HG03575 (cell line): Measurements from ENCODE around the gene MAP2K1.
"Not testable (repeated sequence)": the region's sequence is repeated elsewhere in the genome, so short reads cannot be mapped to it uniquely, and the experiment has no call there.

Source experiments
- ATAC-seq: cut with Tn5 transposase; IDR thresholded peaks from one replicate; pipeline ENCODE4 v1.9.1; 2021; ENCODE audit not compliant: unreplicated experiment, insufficient number of reproducible peaks, low FRiP score; ENCODE audit errors: extremely low read depth

MAP2K1 gene

DNA sequence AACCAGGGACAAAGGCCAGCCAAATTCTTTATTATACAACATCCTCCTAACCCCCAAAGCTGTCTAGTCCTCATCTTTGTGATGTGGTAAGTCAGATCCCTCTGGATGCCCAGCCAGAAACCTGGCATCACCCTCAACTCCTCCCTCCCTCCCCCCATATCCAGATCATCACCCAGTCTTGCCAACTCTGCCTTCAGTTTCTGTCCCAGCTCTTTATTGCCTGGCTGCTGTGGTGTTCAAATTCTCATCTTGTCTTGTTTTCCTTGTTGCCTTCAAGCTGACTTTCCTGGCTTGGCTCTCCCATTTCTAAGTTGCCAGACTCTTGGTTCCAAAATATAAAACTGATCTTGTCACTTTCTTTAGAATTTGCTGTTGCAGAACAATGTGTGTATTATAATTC lies 28.6 kb downstream of the MAP2K1 start:
- no peak for ATAC-seq

DNA sequence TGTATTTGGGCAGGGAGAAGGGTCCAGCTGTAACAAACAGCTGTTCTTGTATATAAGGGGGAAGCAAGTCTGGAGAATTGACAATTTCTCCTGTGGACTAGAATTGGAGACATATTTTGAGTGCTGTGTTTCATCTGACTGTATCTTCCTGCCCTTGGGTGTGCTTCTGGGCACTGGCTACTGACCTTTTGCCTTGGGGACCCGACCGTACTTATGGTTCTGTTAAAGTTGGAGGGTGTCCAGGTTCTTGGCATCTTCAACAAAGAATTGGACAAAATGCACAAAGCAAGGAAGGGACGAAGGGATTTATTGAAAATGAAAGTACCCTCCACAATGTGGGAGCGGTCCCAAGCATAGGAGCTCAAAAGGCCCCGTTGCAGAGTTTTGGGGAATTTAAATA lies 31.0 kb downstream of the MAP2K1 start:
- ATAC-seq, result no peak

DNA sequence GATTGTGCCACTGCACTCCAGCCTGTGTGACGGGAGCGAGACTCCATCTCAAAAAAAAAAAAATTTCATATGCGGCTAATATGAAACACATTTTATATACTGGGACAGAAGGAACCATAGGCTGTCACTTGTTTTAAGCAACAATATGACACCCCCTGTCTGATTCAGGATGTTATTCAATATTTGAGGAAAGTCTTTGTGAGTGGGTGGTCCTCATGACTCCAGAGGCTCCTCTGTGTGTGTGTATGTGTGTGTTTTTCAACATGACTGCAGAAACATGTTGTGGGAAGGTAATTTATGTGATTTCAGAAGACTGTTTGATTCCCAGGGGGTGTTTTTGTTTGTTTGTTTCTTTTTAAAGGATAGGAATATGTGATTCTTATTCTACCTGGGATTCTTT lies 32.8 kb downstream of the MAP2K1 start:
- ATAC-seq, result no peak

DNA sequence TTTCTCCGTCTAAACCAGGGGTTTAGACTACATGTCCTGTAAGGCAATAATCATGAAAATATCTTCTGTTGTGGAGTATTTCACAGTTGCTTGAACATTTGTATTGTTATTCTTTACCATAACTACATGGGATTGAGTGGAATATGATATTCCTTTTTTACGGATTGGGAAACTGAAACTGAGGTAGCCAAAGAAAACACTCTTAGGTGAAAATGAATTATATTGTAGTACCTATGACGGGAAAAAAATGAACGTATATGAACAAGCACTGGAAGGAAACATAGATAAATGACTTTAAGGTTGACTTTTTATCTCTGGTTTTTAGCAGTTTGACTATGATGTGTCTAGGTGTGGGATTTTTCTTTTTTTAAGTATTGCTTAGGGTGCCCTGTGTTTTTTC lies 35.6 kb downstream of the MAP2K1 start:
- no peak for ATAC-seq

DNA sequence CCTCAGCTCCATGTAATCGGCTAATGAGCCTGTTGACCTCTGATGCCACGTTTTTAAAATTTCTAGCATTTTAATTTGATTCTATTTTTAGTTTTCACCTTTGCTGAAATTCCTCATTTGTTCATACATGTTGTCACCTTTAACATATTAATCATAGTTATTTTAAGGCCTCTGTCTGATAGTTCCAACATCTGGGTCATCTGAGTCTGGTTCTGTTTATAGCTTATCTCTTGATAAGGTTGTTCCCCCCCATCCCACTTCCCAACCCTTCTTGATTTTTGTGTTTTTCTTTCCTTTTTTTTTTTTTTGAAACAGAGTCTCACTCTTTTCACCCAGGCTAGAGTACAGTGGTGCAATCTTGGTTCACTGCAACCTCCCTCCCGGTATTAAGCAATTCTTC lies 36.4 kb downstream of the MAP2K1 start:
- ATAC-seq, result no peak

DNA sequence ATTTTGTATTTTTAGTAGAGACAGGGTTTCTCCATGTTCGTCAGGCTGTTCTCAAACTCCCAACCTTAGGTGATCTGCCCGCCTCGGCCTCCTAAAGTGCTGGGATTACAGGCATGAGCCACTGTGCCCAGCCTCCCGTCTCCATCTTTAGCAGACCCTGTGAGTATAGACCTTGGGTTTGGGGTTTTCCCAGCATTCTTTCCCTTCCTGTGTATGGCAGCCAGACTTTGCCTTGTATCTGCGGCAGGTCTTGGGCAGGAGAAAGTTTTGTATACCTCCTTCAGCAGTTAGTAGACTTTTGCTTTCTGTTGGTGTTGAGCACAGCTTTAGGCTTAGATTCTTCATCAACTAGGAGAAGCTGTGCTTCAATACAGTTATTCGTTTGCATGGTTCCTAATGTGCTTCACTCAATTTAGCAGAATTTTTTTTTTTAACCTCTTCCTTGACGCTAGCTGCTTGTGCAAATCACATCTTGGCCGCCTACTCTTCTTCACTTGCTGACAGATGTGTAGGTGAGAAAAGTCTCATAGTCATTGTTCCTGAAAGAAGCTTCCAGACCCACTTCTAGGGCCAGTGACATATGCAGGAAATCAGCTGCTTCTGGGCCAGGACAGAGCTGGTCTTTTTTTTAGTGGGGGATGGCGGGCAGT lies 38.4 kb downstream of the MAP2K1 start:
- ATAC-seq, result no peak

DNA sequence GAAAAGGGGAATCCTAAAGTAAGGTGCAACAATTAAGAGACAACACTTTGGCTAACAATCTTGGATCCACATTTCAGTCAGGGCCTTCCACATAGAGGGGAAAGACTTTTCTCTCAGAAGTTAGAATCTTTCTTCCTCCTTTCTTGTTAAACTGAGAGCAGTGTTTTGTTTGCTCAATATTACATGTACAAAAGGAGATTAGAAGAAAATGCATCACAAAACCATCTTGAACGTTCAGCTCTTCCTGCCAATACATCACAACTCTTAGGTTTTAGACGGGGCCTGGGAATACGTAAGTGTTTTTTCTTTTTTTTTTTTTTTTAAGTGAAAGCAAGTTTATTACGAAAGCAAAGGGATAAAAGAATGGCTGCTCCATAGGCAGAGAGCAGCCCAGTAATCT lies 39.1 kb downstream of the MAP2K1 start:
- ATAC-seq, result no peak

DNA sequence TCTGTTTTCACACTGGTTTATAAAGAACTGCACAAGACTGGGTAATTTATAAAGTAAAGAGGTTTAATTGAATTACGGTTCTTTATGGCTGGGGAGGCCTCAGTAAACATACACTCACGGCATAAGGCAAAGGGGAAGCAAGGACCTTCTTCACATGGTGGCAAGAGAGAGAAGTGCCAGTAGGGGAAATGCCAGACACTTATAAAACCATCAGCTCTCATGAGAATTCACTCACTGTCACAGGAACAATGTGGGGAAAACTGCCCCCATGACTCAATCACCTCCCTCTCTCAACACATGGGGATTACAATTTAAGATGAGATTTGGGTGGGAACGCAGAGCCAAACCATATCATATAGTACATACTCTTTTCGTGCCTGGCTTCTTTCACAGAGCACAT lies 42.4 kb downstream of the MAP2K1 start:
- ATAC-seq, result no peak

DNA sequence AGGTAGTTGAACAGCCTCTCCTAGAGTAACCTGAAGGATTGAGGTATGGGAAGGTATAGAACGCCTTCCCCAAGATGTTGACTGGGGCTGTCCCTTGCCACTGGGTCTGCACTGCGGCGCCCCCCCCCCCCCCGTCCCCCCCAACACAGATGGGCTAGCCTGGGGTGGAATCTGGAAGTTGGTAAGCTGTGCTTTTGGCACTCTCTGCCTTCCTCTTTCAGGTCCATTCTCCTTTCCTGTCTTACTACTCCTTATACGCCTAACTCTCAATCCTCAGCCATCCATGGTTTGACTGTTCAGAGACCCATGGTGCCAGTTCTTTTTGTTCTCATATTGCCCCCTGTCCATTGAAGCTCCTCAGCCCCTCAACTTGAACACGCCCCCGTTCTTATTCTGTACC lies 42.8 kb downstream of the MAP2K1 start:
- no peak for ATAC-seq

DNA sequence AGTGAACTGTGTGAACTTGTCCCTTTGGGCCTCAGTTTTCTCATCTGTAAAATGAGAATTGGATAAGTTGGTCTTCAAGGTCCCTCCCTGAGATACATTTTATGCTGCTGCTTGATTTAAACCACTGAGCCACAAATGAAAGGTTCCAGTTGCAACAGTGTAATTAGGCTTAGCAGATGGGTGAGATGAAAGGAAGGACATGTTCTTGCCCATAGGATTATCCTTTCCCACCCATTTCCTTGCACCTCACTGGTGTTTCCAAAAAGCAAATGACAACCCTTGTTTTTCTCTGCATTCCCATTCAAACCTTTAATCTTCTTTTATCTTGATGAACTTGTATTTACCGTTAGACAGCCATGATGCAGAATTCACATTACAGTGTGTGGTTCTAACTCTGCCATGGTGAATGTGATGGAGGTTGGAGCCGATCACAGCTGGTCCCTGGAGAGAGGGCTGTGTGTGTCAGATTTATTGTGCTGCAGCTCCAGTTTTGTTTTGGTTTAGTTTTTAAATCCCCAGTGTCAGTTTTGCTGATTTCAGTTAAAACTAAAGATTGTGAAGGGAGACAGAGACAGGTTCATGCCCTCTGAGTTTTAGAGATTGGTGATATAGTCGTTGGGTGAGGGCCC lies 44.0 kb downstream of the MAP2K1 start:
- no peak for ATAC-seq

DNA sequence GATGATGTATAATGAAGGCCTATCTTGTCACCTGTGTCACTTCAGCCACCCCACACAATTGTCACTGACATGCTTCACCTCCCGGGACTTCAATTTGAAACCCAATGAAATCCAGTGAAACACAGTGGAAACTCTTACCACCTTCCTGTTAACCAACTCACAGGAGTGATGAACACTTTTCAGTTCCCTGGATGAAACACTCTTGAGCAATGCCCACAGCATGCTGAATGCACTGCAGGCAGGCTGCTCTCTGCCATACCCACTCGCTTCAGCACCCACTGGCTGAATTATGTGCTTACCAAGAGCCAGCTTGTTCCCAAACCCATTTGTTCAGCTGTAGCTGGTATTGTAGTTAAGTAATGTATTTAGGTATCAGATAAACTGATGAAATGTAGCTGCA lies 47.0 kb downstream of the MAP2K1 start:
- no peak for ATAC-seq

DNA sequence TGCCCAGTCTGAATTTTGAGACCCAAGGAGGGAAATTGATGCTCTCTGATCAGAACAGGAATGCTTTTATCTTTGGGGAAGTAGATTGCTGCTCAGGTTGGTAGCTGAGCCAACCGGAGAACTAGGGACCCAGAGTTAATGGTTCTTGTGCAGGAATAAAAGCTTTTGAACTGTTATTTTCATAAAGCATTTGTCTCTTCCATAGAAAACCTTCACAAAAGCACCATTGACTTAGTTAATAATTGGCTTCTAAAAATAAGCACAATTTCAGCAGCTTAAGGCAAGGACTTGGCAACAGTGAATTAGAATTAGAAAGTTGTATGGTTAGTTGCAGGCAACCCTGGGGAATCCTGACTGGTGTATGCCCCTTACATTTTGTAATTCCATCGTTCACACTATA lies 53.8 kb downstream of the MAP2K1 start:
- no peak for ATAC-seq

DNA sequence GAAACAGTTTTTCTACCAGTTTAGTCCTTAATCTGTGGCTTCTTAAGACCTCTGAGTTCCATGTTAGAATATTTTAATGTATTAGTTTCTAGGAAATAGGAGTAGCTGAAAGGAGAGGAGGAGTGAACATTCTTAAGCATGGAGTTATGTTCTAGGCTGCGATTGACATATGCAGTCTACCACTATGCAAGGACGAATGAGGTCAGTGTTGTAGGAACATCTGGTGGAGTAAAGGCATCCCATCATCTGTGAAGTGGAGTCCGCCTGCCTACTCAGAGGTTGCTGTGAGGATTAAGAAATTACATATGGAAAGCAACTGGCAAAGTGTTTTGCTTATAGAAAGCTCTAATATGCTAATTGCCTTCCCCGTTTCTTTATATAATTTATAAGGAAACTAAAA lies 65.7 kb downstream of the MAP2K1 start:
- no peak for ATAC-seq

DNA sequence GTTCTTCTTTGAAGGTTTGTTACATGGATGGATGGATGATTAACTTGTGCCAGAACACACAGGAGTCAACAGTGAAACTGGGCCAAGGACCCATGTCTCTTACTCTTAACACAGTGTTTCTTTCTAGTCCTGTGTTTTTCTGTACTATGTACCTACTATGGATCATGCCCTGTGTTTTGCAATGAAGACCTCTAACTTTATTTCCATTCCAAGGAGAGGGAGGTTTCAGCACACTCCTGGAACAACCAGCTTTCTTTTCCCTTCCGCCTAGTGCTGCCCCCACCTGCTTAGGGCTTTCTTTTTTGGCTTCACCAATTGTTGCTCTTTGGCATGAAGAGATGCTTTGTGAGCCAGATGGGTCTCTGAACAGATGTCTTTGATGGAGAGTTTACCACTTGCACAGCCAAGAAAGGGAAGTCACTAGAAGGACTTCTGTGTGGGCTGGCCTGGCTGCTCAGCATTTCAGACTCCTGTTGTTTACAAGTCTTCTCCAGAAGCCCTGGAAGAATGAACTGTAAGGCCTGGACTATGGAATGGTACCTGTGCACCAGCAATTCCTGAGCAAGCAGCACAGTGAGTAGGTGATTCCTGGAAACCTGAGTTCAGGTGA lies 66.4 kb downstream of the MAP2K1 start:
- ATAC-seq, result no peak

DNA sequence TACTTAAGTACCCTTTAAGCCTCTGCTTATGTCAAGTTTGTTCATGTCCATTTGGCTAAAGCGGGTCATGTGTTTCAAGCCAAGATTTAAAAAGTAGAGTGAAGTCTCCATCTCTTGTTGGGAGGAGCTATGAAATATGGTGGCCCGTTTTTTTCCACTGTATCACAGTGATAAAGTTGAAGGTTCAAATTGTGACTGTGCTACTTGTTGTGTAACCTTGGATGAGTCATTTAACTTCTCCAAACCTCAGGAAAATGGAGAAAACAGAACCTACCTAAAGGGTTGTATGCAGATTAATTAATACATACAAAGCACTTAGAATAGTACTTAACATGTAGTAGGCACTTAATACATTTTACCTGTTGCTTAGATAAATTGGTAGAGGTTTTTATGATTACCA lies 67.4 kb downstream of the MAP2K1 start:
- ATAC-seq, result no peak

DNA sequence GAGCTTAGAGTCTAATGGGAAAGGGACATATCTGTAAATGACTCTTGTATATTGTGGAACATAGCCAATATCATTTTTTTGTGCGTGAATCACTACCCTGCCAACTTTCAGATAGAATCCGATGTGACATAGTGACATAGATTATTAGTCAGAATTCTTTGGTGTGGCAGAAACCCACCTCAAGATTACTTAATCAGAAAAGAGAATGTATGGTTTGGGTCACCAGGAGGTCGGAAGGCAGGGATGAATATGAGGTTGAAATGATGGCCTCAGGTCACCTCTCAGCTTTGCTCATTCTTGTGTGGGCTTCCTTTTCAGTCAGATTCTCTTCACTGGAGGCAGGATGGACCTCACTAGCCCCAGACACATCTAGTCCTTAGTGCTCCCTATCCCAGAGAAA lies 69.5 kb downstream of the MAP2K1 start:
- ATAC-seq, result no peak

DNA sequence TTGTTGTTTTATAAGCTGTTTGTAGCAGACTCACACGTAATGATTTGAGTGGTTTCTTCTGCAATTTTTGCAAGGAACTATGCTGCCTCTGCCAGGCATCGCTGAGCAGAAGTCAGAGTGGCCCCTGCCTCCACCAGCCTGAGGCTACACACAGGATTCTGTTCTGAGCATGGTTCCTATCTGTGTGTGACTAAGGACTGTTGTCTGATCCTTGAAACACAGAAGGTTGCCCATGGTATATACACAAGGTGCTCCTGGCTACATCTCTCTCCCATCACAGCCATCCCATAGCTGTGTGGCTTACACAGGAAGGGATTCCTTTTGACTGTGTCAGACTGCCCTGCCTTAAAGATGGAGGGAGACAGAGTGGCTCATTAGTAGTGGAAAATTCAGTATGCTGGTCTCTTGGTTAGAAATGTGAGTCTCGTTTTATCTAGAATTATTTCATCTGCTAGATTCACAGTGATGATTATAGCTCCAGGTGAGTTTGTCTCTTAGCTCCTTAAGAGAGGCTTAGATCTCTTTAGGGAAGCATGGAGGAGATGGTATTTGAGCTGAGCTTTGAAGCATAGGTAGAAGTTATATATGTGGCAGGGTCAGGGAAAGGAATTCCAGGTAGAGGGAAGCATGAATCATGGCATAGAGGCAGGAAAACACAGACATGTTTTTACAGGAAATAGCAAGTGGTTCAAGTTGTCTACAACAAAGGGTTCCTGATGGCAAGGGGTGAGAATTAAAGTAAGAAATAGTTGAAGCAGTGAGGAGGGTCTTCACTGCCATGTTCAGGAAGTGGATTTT lies 73.3 kb downstream of the MAP2K1 start:
- no peak for ATAC-seq

DNA sequence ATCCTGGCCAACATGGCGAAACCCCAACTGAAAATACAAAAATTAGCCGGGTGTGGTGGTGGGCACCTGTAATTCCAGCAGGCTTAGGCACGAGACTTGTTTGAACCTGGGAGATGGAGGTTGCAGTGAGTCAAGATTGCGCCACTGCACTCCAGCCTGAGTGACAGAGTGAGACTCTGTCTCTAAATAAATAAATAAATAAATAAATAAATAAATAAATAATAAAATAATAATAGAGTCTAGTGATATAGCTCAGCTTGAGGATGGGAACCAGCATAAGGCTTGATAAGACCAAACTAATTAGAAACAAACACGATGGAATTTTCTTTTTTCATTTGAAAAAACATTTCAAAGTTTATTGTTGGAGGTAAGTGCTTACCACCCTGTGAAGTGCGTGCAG lies 74.6 kb downstream of the MAP2K1 start:
- ATAC-seq, result not testable (repeated sequence)

DNA sequence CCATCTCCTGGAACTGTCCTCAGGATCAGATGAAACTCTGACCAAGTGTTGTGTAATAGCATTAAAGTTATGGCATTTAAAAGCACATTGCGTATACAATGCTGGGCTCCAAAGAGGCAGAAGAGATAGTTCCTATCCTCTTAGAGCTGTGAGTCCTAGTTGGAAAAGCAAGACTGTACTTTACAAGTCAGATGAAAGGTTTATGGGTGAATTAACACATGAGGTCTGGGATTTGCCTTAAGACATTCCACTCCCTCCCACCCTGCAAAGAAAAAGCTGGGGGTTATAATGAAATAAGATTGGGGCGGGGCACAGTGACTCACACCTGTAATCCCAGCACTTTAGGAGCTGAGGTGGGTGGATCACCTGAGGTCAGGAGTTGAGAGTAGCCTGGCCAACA lies 75.2 kb downstream of the MAP2K1 start:
- no peak for ATAC-seq

DNA sequence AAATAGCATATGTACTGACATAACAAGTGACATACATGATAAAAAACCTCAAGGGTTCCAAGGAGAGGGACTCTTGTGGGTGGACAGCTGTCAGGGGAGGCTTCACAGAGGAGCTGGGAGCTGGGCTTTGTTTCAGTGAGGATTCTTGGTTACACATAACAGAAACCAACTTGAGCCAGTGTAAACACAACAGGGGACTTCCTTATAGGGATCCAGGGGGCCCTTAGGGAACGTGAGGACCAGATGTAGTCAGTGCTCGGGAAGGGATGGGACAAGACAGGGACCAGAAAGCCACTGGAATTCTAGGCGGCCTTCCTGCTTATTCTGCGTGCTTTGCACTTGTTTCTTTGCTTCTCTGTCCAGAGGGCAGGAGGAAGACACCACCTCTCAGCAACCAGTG lies 75.9 kb downstream of the MAP2K1 start:
- ATAC-seq, result no peak
